NCI-H510A (cell line): ENCODE results near the gene KPNA6.
"Not testable (repeated sequence)": the region's sequence is repeated elsewhere in the genome, so short reads cannot be mapped to it uniquely, and the experiment has no call there.

Source experiments
- DNase-seq: peaks from one replicate; lab custom pipeline; 2025; lab: John Stamatoyannopoulos, UW

KPNA6 gene

DNA sequence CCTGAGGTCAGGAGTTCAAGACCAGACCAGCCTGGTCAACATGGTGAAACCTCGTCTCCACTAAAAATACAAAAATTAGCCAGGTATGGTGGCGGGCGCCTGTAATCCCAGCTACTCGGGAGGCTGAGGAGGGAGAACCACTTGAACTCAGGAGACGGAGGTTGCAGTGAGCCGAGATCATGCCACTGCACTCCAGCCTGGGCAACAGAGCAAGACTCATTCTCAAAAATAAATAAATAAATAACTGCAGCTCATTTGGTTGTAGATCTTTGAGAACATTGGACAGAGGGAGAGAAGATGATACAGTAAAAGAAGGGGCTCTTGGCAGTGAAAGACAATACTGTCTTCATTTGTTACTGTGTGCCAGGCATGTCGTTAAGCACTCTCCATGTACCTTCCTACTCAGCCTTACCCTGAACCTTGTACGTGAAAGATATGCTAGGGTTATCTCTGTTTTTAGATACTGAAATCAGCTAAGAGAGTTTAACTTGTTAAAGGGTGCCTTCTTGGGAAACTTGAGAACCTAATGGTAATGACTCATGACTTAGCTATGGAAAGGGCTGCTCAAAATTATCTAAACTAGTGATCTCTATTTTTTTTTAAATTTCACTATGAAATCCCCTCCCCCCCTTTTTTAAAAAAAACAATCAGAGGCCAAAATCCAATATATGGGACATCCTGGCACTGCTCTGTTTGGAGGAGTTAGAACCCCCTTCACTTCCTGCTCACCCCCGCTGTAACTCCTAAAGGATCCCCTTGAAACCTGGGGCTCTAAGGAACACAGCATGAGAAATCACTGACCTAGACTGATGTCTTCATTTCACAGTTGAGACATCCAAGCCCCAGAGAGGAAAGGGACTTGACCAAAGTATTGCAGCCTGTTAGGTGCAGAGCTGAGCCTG lies 6.8 kb upstream of the KPNA6 start:
- DNase-seq = no peak

DNA sequence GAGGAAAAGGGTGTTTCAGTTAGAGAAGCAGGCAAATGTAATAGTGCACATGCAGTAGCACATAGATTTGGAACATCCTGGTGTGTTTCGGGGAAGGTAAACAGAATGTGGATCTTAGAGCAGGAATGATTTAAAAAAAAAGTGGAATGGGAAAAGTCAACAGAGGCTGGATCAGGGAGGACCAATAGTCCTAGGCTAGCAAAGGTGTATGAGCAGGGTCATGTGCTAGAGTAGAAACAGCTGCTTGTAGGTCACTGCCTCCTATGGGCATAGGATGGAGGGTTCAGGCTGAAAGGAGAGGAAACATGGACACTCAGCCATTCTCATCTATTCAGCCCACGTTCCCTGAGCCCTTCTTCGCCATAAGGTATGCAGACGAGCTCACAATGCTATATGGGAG lies 3.7 kb upstream of the KPNA6 start:
- no peak for DNase-seq

DNA sequence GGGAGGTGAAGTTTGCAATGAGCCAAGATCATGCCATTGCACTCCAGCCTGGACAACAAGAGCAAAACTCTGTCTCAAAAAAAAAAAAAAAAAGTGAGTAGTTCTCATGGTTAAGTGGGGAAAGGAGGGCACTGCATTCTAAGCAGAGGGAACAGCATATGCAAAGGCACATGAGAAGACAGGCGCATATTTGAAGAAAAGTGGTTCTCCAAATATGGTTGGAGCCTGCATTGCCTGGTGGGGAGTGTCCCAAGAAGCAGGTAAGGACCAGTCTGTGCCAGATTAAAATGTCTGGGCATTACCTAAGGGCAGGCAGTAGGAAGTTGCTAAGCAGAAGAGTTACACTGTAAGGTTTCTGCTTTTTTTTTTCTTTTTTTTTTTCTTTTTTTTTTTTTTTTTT lies 2.5 kb upstream of the KPNA6 start:
- DNase-seq = no peak

DNA sequence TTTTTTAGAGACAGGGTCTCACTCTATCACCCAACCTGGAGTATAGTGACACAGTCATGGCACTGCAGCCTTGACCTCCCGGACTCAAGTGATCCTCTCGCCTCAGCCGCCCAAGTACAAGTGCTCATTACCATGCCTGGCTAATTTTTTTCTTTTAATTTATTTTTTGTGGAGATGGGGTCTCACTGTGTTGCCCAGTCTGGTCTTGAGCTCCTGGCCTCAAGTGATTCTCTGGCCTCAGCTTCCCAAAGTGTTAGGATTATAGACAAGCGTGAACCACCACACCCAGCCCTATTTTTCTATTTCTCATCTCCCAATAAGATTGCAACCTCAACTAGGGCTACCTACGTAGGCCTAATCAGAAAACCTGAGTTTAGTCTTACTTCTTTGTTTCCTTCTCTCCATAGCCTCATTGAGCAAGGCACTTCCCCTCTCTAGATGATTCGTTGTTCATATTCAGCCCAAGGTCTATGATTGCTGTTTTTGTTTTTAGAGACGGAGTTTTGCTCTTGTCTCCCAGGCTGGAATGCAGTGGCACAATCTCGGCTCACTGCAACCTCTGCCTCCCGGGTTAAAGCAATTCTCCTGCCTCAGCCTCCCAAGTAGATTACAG lies 1.1 kb upstream of the KPNA6 start:
- no peak for DNase-seq

DNA sequence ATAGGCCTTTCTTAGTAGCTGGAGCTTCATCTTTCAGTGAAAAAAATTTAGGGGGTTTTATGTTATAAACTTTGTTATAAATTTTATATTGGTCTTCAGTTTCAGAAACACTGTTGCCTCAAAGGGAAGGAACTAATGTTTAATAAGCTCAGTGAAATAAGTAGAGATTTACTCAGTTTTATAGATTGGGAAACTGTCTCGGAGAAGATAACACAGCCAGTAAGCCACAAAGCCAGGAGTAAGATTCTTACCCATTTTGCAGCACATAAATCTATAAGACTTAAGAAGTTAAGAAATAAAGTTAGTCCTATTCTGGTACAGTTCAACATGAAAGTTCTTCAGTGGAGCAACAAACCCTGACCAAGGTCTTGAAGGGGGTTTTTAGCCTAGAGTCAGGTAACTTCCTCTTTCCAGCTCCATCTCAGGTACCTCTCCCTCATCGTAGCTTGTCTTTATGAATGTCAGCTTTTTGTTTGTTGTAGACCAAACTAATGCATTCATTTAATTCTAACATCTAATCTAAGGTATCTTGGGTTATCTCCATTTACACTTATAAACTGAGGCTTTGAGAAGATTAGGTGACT lies 3.3 kb downstream of the KPNA6 start:
- no peak for DNase-seq

DNA sequence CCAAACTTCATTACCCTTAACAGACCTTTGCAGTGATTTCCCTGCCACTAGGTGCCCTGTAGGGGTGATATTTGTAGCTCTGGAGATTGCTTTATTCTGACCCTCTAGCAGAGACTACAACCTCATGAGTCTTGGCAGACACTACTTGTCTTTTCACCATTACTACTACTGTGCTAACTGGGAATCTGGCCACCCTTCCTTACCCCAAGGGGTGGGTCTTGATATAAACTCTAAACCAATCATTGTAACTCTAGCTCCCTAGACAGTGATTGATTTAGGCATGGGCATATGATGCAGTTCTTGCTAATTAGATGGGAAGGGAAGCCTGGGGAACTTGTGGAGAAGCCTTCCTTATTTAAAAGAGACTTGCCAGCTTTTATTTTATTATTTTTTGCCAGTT lies 3.9 kb downstream of the KPNA6 start:
- DNase-seq = no peak

DNA sequence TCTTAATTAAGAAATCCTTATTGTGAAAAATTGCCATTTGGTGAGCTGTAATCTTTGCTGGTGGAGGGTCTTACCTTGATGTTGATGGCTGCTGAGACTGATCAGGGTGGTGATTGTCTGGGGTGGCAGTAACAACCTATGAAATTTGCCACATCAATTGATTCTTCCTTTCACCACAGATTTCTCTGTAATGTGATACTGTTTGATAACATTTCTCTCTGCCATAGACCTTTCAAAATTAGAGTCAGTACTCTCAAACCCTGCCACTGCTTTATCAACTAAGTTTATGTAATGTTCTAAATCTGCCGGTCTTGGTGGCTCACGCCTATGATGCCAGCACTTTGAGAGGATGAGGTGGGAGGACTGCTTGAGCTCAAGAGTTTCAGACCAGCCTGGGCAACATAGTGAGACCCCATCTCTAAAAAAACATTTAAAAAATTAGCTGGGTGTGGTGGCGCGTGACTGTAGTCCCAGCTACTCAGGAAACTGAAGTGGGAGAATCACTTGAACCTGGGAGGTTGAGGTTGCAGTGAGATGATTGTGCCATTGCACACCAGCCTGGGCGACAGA lies 5.0 kb downstream of the KPNA6 start:
- no peak for DNase-seq

DNA sequence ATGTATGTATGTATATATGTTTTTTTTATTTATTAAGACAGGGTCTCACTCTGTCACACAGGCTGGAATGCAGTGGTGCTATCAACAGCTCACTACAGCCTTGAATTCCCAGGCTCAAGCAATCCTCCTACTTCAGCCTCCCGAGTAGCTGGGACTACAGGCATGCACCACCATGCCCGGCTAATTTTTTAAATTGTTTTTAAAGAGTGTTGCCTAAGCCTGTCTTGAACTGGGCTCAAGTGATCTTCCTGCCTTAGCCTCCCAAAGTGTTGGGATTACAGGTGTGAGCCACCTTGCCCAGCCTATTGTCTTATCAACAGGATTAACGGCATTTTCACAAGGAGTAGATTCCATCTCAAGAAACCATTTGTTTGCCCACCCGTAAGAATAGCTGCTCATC lies 5.6 kb downstream of the KPNA6 start:
- not testable (repeated sequence) for DNase-seq

DNA sequence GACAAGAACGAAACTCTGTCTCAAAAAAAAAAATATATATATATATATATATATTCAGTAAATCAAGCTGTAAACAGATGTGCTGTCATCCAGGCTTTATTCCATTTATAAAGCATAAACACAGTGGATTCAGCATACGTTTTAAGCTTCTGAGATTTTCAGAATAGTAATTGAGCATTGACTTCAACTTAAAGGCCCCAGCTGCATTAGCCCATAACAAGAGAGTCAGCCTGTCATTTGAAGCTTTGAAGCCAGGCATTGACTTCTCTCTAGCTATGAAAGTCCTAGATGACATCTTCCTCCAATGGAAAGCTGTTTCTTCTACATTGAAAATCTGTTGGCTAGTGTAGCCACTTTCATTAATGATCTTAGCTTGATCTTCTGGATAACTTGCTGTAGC lies 6.6 kb downstream of the KPNA6 start:
- DNase-seq = no peak

DNA sequence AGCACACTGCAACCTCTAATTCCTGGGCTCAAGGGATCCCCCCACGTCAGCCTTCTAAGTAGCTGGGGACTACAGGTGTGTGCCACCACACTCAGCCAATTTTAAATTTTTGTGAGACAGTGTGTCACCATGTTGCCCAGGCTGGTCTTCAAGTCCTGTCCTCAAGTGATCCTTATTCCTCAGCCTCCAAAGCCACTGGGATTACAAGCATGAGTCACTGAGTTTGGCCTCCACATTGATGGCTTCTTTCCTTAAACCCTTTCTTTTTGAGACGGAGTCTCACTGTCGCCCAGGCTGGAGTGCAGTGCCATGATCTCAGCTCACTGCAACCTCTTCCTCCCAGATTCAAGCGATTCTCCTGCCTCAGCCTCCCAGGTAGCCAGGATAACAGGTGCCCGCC lies 7.6 kb downstream of the KPNA6 start:
- DNase-seq = no peak

DNA sequence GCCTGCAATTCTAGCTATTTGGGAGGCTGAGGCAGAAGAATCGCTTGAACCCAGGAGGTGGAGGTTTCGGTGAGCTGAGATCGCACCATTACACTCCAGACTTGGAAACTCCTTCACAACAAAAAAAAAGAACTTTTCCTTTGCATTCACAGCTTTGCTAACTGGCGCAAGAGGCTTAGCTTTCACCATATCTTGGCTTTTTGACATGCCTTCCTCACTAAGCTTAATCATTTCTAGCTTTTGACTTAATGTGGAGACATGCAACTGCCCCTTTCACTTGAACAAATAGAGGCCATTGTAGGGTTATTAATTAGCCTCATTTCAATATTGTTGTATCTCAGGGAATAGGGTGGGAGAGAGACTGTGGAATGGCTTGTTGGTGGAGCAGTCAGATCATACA lies 8.7 kb downstream of the KPNA6 start:
- DNase-seq = no peak

DNA sequence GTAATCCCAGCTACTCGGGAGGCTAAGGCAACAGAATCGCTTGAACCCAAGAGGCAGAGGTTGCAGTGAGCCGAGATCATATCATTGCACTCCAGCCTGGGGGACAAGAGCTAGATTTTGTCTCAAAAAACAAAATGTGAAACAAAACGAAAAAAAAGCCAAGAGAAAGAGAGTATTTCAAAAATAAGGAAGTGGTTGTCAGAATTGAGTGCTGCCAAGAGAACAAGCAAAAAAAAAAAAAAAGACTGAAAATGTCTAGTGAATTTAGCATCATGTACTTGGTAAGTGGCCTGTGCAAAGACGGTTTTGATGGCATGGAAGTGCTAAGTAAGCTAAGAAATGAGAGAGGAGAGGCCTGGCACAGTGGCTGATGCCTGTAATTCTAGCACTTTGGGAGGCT lies 14.3 kb downstream of the KPNA6 start:
- DNase-seq = no peak

DNA sequence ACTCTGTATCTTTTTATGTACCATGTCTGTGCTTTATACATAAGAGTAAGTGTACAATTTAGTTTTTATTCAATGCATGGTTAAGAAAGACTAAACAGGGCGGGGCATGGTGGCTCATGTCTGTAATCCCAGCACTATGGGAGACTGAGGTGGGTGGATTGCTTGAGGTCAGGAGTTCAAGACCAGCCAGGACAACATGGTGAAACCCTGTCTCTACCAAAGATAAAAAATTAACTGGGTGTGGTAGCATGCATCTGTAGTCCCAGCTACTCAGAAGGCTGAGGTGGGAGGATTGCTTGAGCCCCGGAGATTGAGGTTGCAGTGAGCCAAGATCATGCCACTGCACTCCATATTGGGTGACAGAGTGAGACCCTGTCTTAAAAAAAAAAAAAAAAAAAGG lies 15.5 kb downstream of the KPNA6 start:
- DNase-seq = not testable (repeated sequence)

DNA sequence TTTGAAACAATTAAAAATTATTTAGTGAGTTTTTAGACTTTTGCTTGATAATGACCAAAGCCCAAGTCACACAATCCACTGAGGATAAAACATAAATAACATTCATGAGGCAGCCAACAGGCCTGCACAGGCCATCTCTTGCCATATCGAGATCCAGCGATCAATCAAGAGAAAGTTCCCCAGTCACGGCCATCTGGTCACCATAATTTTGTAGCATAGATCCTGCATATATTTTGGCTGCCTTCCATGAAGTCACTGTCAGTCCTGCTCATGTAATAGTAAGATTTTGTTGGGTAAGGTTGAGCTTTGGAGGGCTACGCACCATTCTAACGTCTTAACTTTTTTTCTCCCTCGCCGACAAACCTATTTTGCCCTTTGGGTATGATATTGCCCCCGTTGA lies 17.5 kb downstream of the KPNA6 start:
- no peak for DNase-seq

DNA sequence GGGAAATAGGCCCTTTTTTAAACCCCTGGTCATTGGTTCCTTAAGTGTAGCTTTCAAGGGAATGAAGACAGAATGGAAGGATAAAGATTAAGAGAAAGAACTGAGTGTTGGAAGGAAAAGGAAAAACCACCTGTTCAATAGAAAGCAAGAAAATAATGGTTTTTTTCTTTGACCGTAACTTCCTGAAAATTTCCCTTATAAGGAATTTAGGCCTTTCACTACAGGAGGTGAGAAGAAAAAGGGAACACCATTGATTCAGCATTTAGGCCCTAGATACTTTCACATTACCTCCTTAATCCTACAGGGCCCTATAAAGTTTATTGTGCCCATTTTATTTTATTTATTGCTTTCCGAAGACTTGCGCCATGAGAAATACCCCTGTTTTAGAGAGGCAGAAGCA lies 18.9 kb downstream of the KPNA6 start:
- DNase-seq = no peak

DNA sequence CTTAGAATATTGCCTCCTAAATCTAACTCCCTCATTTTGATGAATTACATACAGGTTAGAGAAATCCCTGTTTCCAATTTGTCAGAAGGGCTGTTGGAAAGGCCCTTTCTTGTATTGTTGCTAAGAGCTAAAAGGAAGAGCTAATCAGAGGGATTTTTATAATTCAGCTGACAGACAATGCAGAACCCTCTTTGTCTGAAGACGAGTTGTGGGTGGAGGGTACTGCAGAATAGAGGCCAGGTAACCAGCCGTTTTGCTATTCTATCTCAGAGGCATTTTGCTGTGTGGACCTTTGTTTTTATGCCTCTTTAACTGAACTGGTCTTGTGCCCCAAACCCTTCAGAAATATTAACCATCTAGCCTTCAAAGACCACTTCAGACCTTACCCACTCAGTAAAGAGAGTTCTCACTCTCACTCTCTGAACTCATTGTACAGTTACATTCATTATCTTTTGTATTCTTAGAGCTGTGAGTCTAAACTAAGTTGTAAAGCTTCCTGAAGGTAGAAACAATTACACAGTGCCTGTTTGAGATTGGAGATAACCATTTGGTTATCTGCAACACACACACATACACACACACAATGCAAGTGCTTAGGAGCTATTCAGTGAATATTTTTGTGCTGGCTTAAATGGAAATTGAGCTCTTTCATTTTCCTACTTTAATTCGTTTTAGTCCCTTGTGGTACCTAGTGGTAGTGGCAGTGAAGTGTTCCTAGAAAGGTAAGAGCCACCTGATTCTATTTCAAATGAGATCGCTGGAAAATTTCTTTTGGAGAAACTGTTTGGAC lies 19.7 kb downstream of the KPNA6 start:
- DNase-seq = no peak

DNA sequence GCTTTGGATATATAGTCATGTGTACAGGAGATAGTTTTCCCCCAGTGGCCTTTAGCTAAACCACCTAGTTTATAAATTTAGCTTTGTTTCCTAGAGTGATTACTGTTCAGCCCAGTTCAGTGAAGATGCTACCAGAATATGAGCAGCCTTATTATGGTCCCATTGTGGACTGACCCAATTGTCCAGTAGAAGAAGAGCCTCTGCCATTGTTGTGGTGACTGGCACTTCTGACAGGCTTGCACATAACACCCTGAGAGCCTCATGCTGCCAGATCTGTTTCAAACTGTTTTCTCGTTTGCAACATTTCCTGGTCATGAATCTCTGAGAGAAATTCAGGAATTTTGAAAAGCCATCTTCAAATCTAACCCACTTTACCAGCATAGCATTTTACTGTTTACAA lies 20.6 kb downstream of the KPNA6 start:
- no peak for DNase-seq

DNA sequence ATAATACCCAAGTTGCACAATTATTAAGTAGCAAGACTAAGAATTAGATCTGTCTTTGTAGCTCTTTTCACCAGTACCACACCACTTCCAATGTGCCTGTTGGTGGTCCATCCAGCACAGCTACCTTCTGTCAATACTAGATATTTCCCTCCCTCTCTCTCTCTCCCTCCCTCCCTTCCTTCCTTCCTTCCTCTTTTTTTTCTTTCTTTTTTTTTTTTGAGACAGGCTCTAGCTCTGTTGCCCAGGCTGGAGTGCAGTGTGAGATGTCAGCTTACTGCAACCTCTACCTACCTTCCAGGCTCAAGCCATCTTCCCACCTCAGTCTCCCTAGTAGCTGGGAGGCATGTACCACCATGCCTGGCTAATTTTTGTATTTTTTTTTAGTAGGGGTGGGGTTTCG lies 21.1 kb downstream of the KPNA6 start:
- DNase-seq = no peak

DNA sequence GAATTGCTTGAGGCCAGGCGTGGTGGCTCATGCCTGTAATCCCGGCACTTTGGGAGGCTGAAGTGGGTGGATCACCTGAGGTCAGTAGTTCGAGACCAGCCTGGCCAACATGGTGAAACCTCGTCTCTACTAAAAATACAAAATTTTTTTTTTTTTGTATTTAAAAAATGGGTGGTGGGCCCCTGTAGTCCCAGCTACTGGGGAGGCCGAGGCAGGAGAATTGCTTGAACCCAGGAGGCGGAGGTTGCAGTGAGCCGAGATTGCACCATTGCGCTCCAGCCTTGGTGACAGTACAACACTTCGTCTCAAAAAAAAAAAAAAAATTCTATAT lies 26.1 kb downstream of the KPNA6 start:
- not testable (repeated sequence) for DNase-seq

DNA sequence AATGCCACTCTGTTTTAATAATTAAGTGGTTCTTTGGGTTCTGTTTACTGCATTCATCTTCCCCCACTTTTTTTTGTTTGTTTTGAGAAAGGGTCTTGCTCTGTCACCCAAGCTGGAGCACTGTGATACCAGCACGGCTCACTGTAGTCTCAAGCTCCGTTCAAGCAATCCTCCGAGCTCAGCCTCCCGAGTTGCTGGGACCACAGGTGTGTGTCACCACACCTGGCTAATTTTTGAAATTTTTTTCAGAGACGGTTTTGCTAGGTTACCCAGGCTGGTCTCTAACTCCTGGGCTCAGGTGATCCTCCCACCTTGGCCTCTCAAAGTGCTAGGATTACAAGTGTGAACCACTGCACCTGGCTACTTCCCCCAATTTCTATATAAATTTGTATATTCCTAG lies 29.3 kb downstream of the KPNA6 start:
- DNase-seq = no peak

DNA sequence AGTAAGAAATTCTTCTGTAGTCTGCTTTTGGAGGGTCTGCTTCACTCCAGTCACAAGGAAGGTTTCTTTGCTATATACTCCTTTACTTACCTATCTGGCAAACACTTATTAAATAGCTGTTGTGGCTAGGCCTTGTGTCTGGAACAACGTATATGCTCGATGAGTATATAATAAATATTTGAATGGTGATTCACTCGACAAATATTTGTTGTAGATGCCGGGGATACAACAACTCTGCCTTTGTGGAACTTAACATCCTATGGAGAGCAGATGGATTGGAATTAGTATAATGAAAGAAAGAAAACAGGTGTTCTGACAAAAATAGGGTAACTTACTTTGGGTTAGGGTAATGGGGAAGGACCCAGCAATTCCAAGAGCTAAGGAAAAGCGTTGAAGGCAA lies 31.1 kb downstream of the KPNA6 start:
- DNase-seq = no peak
